Tibial nerve (tissue), 4 donors: ENCODE data around the gene CD164L2. TPM values are rescaled to one million over a fixed set of nuclear protein-coding genes. Genes with fewer than 3 reads are reported as not detected.

Experiments used
- DNase-seq, 2 donors: peaks; one replicate each; pipeline ENCODE4 v3.0.0-alpha.2; 2019; ENCODE audit warnings: low spot score in 2 of 2
- H3K27ac ChIP-seq, 4 donors: fragments of 200-600 bp; sonication (generic) in 3 of 4; one replicate each; pipeline ENCODE4 v1.5.1; 2017 to 2019; ENCODE audit warnings: mild to moderate bottlenecking in 1 of 4
- H3K27me3 ChIP-seq, 2 donors: fragments of 200-600 bp; sonication (generic) in 1 of 2; one replicate each; pipeline versions ENCODE4 v1.5.1 to v1.6.0; 2017 to 2019
- H3K36me3 ChIP-seq, 3 donors: fragments of 200-600 bp; sonication (generic); one replicate each; pipeline ENCODE4 v1.5.1; 2018 to 2019
- H3K4me1 ChIP-seq, 4 donors: fragments of 200-600 bp; sonication (generic) in 3 of 4; one replicate each; pipeline ENCODE4 v1.5.1; 2017 to 2019
- H3K4me3 ChIP-seq, 4 donors: fragments of 200-600 bp; sonication (generic) in 3 of 4; one replicate each; pipeline ENCODE4 v1.5.1; 2017 to 2019; ENCODE audit warnings: mild to moderate bottlenecking in 1 of 4, moderate library complexity in 1 of 4
- H3K9me3 ChIP-seq, 4 donors: fragments of 200-600 bp; sonication (generic) in 3 of 4; one replicate each; pipeline ENCODE4 v1.5.1; 2017 to 2019
- EP300 ChIP-seq, 2 donors: sonication (generic); formaldehyde crosslinking; IDR thresholded peaks; one replicate each; pipeline ENCODE4 v1.6.1; 2017; ENCODE audit warnings: antibody characterized with exemption in 2 of 2, mild to moderate bottlenecking in 1 of 2
- POLR2A ChIP-seq, 2 donors: fragments of 450-650 bp; IDR thresholded peaks; one replicate each; pipeline ENCODE4 v1.6.1; 2017; ENCODE audit warnings: antibody characterized with exemption in 2 of 2, mild to moderate bottlenecking in 2 of 2, moderate library complexity in 2 of 2
- WGBS, 2 donors: methylation state at CpG; one replicate each; pipeline ENCODE4 v1.1.5; 2018; 5-methylcytosine and 5-hydroxymethylcytosine counted together
- total RNA-seq, 4 donors: library from RNA; depleted of rRNA; stranded (reverse); fragments of >200 nt; gene quantifications; one replicate each; pipeline ENCODE4 v1.1.0, GENCODE V29; 2016
- TF ChIP-seq, protein P1 (sequence below), 5 experiments: fragments of 200-600 bp in 3 of 5; fragments of 450-650 bp in 2 of 5; sonication (generic) in 3 of 5; IDR thresholded peaks; one replicate each; pipeline ENCODE4 v1.5.1; 2016 to 2019; ENCODE audit warnings: antibody characterized with exemption in 5 of 5, mild to moderate bottlenecking in 3 of 5, moderate library complexity in 2 of 5

The CD164L2 gene
- total RNA-seq, 4 donors from 2014 or later = not detected

DNA sequence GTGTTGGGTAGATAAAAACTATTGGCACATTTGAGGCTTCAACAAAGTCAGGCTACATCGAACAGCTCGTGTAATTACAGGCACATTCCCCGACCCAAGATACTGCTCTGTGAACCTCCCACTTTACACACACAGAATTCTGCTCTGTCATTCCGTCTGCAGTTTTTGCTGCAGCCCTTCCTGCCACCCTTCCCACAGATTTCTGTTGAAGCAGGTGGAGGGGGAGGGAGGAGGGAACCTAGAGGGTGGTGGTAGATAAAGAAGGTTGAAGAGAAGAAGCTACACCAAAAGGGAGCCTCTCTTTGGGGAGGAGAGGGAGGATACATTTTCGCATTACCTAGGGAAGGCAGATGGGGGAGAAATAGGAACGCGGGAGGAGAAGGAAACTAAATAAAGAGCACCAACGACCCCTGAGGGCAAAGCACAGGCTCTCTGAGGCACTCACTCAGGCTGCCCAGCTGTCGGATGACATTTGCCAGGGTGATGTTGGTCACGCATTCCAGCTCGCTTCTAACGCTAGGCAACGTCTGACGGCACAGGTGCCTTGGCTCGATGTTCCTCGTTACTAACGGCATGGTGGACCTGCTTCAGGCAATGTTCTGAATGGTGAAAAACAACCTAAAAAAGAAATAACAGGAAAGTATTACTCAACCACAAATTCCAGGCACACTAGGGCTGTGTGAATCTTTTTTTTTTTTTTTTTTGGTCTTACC lies 45.3 kb upstream of the CD164L2 start:
- H3K4me1 ChIP-seq = peaks cover 0 to 99% (median 60%) of the 10 kb centered on the region in 4 donors
- TF ChIP-seq EP300 (IDR thresholded peaks at IDR 0.05) = peak in 1 of 2 donors; percentile 29
- TF ChIP-seq, protein P1, sequence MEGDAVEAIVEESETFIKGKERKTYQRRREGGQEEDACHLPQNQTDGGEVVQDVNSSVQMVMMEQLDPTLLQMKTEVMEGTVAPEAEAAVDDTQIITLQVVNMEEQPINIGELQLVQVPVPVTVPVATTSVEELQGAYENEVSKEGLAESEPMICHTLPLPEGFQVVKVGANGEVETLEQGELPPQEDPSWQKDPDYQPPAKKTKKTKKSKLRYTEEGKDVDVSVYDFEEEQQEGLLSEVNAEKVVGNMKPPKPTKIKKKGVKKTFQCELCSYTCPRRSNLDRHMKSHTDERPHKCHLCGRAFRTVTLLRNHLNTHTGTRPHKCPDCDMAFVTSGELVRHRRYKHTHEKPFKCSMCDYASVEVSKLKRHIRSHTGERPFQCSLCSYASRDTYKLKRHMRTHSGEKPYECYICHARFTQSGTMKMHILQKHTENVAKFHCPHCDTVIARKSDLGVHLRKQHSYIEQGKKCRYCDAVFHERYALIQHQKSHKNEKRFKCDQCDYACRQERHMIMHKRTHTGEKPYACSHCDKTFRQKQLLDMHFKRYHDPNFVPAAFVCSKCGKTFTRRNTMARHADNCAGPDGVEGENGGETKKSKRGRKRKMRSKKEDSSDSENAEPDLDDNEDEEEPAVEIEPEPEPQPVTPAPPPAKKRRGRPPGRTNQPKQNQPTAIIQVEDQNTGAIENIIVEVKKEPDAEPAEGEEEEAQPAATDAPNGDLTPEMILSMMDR (IDR thresholded peaks at IDR 0.05) = no peak
- no peak for TF ChIP-seq POLR2A (IDR thresholded peaks at IDR 0.05)
- H3K36me3 ChIP-seq = peaks cover 0 to 27% (median 0%) of the 10 kb centered on the region in 3 donors
- no peak for DNase-seq
- WGBS, 2 donors = 23 to 37% methylated on average over 17 of the region's 17 CpGs
- H3K27ac ChIP-seq = peak overlapping the region; percentile 33 to 91 (median 74)
- H3K4me3 ChIP-seq = peak overlapping the region in 2 of 4 donors; percentile 14 to 42
- no peaks in the 10 kb centered on the region for H3K9me3 ChIP-seq
- no peaks in the 10 kb centered on the region for H3K27me3 ChIP-seq

DNA sequence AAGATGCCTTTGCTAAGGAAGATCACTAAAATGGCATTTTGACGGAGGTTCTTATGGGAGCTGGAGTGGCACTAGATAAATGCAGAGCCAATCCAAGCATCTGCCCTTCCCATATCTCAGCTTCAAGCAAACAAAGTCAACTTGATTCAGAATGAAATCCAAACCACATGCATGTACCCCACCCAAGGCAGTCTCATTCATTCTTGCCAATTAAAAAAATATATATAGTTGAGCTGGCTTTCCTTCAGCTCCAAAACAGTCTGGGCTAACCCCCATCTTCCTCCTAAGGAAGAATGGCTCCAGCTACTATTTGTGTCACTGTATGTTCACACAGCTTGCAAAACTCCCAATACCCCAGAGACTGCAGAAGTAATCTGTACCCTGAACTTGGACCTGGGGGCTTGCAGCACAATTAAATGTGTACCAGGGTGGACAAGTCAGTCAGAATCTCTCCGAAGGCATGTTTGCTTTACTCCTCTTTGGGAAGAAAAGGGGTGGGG lies 44.7 kb upstream of the CD164L2 start:
- peak overlapping the region; percentile 33 to 91 (median 74) for H3K27ac ChIP-seq
- WGBS, 2 donors = 38 to 62% methylated on average over 2 of the region's 2 CpGs
- H3K36me3 ChIP-seq = peaks cover 0 to 27% (median 0%) of the 10 kb centered on the region in 3 donors
- TF ChIP-seq EP300 (IDR thresholded peaks at IDR 0.05) = no peak
- TF ChIP-seq, protein P1 (IDR thresholded peaks at IDR 0.05) = no peak
- no peak for TF ChIP-seq POLR2A (IDR thresholded peaks at IDR 0.05)
- H3K4me3 ChIP-seq = peak overlapping the region in 1 of 4 donors; percentile 42
- no peaks in the 10 kb centered on the region for H3K27me3 ChIP-seq
- no peak for DNase-seq
- H3K4me1 ChIP-seq = peaks cover 0 to 98% (median 55%) of the 10 kb centered on the region in 4 donors
- H3K9me3 ChIP-seq = no peaks in the 10 kb centered on the region

DNA sequence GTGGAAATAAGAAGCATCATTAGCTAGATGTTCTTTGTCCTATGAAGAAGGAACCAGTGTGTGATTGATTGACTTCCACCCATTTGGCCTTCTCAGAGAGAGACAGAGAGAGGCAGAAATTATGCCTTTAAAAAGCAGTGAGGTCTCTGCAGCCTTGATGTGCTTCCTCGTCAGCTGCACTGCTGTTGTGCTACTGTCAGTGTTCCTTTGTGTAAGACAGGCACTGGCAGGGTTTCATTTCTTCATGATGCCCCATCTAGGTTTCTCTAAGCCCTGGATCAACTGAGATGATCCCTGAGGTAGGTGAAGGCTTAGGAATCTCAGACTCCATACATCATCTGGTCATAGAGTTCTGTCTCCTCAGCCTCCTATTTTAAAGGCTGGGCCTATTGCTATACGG lies 44.2 kb upstream of the CD164L2 start:
- TF ChIP-seq EP300 (IDR thresholded peaks at IDR 0.05) (no peak), POLR2A (IDR thresholded peaks at IDR 0.05) (no peak)
- TF ChIP-seq, protein P1 (IDR thresholded peaks at IDR 0.05) = no peak
- peak overlapping the region in 1 of 4 donors; percentile 42 for H3K4me3 ChIP-seq
- peaks cover 0 to 27% (median 0%) of the 10 kb centered on the region in 3 donors for H3K36me3 ChIP-seq
- H3K9me3 ChIP-seq = no peaks in the 10 kb centered on the region
- 45 to 61% methylated on average over 2 of the region's 2 CpGs for WGBS, 2 donors
- H3K4me1 ChIP-seq = peaks cover 0 to 95% (median 52%) of the 10 kb centered on the region in 4 donors
- no peaks in the 10 kb centered on the region for H3K27me3 ChIP-seq
- peak overlapping the region in 3 of 4 donors; percentile 63 to 91 (median 86) for H3K27ac ChIP-seq
- no peak for DNase-seq

DNA sequence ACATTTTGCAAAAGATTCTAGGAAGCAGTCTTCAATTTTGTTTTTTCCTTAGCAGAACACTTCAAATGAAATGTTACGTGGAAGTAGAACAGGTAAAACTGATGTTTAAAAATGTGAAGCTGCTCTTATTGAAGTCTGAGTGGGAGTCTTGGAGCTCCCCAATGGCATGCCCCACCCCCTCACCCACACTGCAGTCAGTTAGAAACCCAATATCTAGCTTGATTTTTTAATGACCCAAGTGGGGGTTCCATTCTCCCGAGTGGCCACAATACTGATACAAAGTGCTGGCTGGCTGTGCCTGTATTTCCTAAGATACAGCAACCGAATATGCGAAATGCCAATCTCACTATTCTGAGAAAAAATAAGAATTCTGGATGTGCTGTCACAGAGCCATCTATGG lies 40.6 kb upstream of the CD164L2 start:
- WGBS, 2 donors = 71 to 72% methylated on average over 4 of the region's 4 CpGs

More for the DNA sequence above, 40.6 kb upstream of the CD164L2 start:
- Histone ChIP-seq H3K36me3 (peaks cover 0 to 27% (median 0%) of the 10 kb centered on the region in 3 donors), H3K27ac (peak overlapping the region in 1 of 4 donors; percentile 13), H3K4me3 (no peak overlapping the region), H3K27me3 (no peaks in the 10 kb centered on the region), H3K4me1 (peaks cover 0 to 94% (median 34%) of the 10 kb centered on the region in 4 donors), H3K9me3 (no peaks in the 10 kb centered on the region)
- no peak for TF ChIP-seq EP300 (IDR thresholded peaks at IDR 0.05)
- no peak for TF ChIP-seq POLR2A (IDR thresholded peaks at IDR 0.05)
- TF ChIP-seq, protein P1 (IDR thresholded peaks at IDR 0.05) = no peak
- no peak for DNase-seq
